COLO668 (cell line): Measurements from ENCODE around the gene PARP1.
"Not testable (repeated sequence)": the region's sequence is repeated elsewhere in the genome, so short reads cannot be mapped to it uniquely, and the experiment has no call there.

ENCODE experiments used
- DNase-seq: peaks from one replicate; lab custom pipeline; 2025; ENCODE audit not compliant: unreplicated experiment; lab: John Stamatoyannopoulos, UW

PARP1 gene

GRCh38 chr1:226355669-226356551, 52.0 kb downstream of the PARP1 start:
- DNase-seq, result no peak

GRCh38 chr1:226355016-226355415, 52.9 kb downstream of the PARP1 start:
- DNase-seq, result no peak

- no peak for DNase-seq
These were observed 54.0 kb downstream of the PARP1 start for GRCh38 chr1:226353698-226354525.

GRCh38 chr1:226351709-226352108, 56.2 kb downstream of the PARP1 start:
- no peak for DNase-seq

DNA sequence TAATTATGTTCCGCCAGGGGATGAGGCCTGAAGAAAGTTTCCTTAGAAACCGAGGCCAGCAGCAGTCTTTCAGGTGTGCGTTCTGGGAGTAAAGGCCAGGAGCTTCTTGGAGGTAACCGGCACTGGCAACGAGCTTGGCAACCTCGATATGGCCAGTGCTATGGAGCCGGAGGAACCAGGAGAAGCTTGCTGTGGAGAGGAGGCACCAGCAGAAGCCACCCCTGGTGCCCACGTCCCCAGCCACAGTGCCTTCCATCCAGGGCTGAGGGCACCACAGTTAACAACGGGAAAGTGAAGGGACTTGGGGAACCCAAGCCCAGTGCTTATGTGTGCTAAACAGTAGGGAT, 57.4 kb downstream of the PARP1 start:
- no peak for DNase-seq

DNA sequence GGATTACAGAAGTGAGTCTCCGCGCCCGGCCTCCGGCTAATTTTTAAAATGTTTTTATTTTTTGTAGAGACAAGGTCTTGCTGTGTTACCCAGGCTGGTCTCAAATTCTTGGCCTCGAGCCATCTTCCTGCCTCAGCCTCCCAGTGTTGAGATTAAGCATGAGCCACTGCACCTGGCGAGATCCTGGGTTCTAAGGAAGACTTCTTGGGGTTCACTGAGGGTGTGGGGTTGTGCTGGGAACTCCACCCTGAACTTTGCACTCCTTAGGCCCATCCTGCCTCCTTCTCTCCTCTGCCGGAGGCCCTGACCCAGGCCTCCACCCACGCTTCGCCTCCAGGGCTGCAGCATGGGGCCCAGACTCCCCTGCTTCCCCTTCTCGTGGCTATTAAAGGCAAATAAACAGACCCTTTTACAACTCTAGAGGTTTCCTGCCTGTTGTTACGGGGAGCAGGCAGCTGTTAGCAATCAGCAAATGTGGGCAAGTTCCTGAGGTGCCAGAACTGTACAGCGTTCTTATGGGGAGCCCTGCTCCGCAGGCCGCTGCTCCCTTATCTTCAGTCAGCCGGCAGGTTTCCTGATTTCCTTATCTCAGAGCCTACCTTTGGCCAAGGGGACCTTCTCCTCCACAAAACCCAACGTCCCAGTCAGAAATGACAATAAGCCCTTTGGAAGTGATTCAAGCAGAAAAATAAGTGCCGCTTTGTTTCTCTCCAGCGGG, 57.9 kb downstream of the PARP1 start:
- DNase-seq, result no peak

- no peak for DNase-seq
These were observed 58.8 kb downstream of the PARP1 start for GRCh38 chr1:226349081-226349480.

- no peak for DNase-seq
These were observed 63.2 kb downstream of the PARP1 start for GRCh38 chr1:226344441-226345259.

- DNase-seq, result no peak
These were observed 65.2 kb downstream of the PARP1 start for GRCh38 chr1:226342656-226343055.

DNA sequence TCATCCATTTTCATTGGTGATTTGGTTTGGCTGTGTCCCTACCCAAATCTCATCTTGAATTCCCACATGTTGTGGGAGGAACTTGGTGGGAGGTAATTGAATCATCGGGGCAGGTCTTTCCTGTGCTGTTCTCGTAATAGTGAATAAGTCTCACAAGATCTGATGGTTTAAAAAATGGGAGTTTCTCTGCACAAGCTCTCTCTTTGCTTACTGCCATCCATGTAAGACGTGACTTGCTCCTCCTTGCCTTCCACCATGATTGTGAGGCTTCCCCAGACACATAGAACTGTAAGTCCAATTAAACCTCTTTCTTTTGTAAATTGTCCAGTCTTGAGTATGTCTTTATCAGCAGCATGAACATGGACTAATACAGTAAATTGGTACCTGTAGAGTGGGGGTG, 67.8 kb downstream of the PARP1 start:
- DNase-seq, result not testable (repeated sequence)

DNA sequence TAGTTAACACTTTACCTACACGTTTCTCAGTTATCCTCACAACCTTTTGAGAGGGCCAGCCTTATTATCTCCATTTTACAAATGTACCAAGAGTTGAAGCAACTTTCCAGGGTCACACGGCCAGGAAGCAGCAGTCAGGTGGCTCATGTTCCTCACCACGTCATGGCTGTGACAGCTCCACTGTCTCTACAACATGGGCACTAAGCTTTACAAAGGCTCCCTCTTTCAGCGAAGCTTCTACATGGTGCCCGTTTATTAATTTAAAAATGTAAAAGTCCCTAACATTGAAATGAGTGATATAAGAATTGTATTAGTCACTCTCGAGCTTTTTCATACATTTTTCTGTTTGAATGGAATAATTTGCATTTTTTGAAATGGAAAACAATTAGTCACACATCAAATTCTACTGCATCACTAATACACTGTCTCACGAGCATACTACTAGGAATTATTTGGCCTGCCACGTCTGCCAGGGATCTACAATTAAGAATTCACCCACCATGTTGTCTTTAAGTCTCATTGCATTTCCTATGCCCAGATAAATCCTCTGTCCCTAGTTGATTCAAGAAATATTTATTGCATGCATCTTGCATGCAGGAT, 70.5 kb downstream of the PARP1 start:
- no peak for DNase-seq

DNA sequence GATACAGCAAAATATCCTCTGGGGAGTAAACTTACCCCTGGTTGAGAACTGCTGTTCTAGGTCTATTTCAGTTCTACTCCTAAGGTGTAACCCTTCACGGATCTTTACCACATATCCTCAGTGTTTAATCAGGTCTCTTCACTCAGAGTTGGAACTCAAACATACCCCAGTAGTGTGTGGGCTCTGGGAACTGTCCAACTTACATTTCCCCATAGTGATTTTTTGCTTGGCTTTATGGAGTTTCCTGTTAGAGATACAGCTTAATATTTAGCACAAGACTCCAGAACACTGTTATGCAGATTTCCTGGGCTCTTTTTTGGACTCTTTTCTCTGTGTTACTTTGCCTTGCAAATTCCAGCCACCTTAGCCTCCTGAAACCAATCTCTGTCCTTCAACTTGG, 72.2 kb downstream of the PARP1 start:
- DNase-seq, result no peak

- no peak for DNase-seq
These were observed 74.9 kb downstream of the PARP1 start for GRCh38 chr1:226332947-226333346.

- no peak for DNase-seq
These were observed 78.7 kb downstream of the PARP1 start for GRCh38 chr1:226329237-226329636.

DNA sequence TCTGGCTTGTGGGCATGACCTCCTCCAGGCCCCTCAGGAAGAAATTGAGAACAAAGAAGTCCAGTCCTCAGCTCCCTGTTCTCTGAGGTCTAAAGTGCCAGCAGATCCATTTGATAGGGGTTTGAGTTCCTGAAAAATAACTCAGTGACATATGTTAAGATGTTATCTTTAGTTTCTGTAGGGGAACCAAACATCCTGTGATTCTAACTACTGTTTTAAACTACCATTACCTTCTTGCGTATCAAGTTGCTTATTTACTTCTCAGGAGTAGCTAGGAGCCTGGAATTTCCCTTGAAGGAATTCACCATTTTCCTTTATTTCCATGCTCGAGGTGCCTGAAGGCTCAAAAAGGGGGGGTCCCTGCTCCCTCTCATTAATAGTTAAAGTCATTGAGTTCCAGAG, 80.1 kb downstream of the PARP1 start:
- no peak for DNase-seq

GRCh38 chr1:226325178-226325577, 82.7 kb downstream of the PARP1 start:
- DNase-seq, result no peak

DNA sequence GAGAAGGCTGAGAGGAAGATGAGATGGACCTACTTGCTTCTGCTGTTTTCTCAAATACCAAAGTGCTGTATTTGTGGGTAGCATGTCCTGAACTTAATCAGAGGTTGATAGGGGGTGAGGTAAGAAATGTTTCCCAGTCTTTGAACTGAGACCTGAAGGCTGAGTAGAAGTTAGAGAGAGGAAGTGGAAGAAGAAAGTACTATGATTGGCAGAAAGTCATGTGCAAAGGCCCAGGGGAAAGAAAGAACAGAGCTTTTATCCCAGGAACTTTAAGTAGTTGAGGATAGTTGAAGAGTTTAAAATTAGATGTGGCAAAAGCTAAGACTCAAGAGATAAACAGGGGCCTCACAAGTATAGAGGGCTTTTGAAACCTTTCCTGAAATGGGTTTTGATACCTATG, 83.4 kb downstream of the PARP1 start:
- no peak for DNase-seq

- DNase-seq, result no peak
These were observed 84.9 kb downstream of the PARP1 start for GRCh38 chr1:226322986-226323385.

DNA sequence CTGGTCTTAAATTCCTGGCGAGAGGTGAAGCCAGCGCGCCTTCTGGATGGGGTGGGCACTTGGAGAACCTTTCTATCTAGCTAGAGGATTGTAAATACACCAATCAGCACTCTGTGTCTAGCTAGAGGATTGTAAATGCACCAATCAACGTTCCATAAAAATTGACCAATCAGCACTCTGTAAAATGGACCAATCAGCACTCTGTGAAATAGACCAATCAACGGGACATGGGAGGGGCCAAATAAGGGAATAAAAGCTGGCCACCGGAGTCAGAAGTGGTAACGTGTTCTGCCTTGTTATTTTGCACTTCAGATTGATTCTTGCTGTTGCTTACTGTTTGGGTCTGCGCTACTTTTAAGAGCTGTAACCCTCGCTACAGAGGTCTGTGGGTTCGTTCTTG, 87.0 kb downstream of the PARP1 start:
- DNase-seq, result no peak

GRCh38 chr1:226318471-226318870, 89.4 kb downstream of the PARP1 start:
- no peak for DNase-seq
